Trophoblast cell (in vitro differentiated cells and primary cell): ENCODE results near the gene SYT3.

Experiments
- DNase-seq, 2 donors: peaks; one replicate each; pipeline ENCODE4 v3.0.0-alpha.2; 2016
- H2AFZ ChIP-seq: 2 replicates; pipeline ENCODE4 v1.6.1; 2013; ENCODE audit warnings: low read length, moderate library complexity, mild to moderate bottlenecking; ENCODE audit not compliant: insufficient read depth, poor library complexity
- H2AK5ac ChIP-seq: 2 replicates; pipeline ENCODE4 v1.6.1; 2013; ENCODE audit warnings: mild to moderate bottlenecking, low read length
- H2BK120ac ChIP-seq: 2 replicates; pipeline ENCODE4 v1.6.1; 2013; ENCODE audit warnings: low read length, mild to moderate bottlenecking, moderate library complexity; ENCODE audit not compliant: insufficient read depth, poor library complexity
- H2BK12ac ChIP-seq: 2 replicates; pipeline ENCODE4 v1.6.1; 2013; ENCODE audit warnings: mild to moderate bottlenecking, low read length, moderate library complexity
- H2BK5ac ChIP-seq: 2 replicates; pipeline ENCODE4 v1.6.1; 2013; ENCODE audit warnings: low read length, low read depth, moderate library complexity, mild to moderate bottlenecking; ENCODE audit not compliant: poor library complexity
- H3K14ac ChIP-seq: 2 replicates; pipeline ENCODE4 v1.6.1; 2013; ENCODE audit warnings: mild to moderate bottlenecking, low read length
- H3K18ac ChIP-seq: 2 replicates; pipeline ENCODE4 v1.6.1; 2013; ENCODE audit warnings: mild to moderate bottlenecking, low read length
- H3K23ac ChIP-seq: 2 replicates; pipeline ENCODE4 v1.6.1; 2013; ENCODE audit warnings: low read length
- H3K27ac ChIP-seq: 2 replicates; pipeline ENCODE4 v1.5.1; 2013; ENCODE audit warnings: low read depth, mild to moderate bottlenecking, inconsistent platforms, low read length, moderate library complexity
- H3K27me3 ChIP-seq: 2 replicates; pipeline ENCODE4 v1.6.1; 2013; ENCODE audit warnings: inconsistent platforms, mild to moderate bottlenecking, low read length, moderate library complexity; ENCODE audit not compliant: insufficient read depth
- H3K36me3 ChIP-seq, 2 experiments: 1 replicate in 1 of 2; 2 replicates in 1 of 2; pipeline ENCODE4 v1.6.1; 2013; ENCODE audit warnings: low read length in 2 of 2, mild to moderate bottlenecking in 2 of 2, moderate library complexity in 1 of 2; ENCODE audit not compliant: insufficient read depth in 2 of 2, control insufficient read depth in 1 of 2
- H3K4ac ChIP-seq: 2 replicates; pipeline ENCODE4 v1.6.1; 2013; ENCODE audit warnings: low read depth, mild to moderate bottlenecking, low read length, moderate library complexity
- H3K4me1 ChIP-seq, 2 experiments: 1 replicate in 1 of 2; 2 replicates in 1 of 2; pipeline ENCODE4 v1.6.1; 2013; ENCODE audit warnings: low read length in 2 of 2, mild to moderate bottlenecking in 2 of 2, moderate library complexity in 1 of 2; ENCODE audit not compliant: insufficient read depth in 2 of 2, control insufficient read depth in 1 of 2
- H3K4me2 ChIP-seq: 2 replicates; pipeline ENCODE4 v1.6.1; 2013; ENCODE audit warnings: inconsistent platforms, mild to moderate bottlenecking, low read length, moderate library complexity
- H3K4me3 ChIP-seq: 2 replicates; pipeline ENCODE4 v1.5.1; 2013; ENCODE audit warnings: mild to moderate bottlenecking, low read depth, low read length, inconsistent platforms
- H3K79me1 ChIP-seq: one replicate; pipeline ENCODE4 v1.6.1; 2013; ENCODE audit warnings: low read length
- H3K79me2 ChIP-seq: 2 replicates; pipeline ENCODE4 v1.6.1; 2013; ENCODE audit warnings: low read length, mild to moderate bottlenecking; ENCODE audit not compliant: control insufficient read depth, insufficient read depth, poor library complexity
- H3K9ac ChIP-seq: 2 replicates; pipeline ENCODE4 v1.6.1; 2013; ENCODE audit warnings: mild to moderate bottlenecking, low read length
- H3K9me3 ChIP-seq: 2 replicates; pipeline ENCODE4 v1.6.1; 2013; ENCODE audit warnings: low read depth, mild to moderate bottlenecking, control low read depth, inconsistent platforms, low read length; ENCODE audit not compliant: insufficient read depth
- H4K12ac ChIP-seq: 2 replicates; pipeline ENCODE4 v1.6.1; 2013; ENCODE audit warnings: low read depth, mild to moderate bottlenecking, low read length, moderate library complexity
- H4K8ac ChIP-seq: 2 replicates; pipeline ENCODE4 v1.6.1; 2013; ENCODE audit warnings: low read depth, mild to moderate bottlenecking, low read length, moderate library complexity
- H4K91ac ChIP-seq: one replicate; pipeline ENCODE4 v1.6.1; 2013; ENCODE audit warnings: low read depth, mild to moderate bottlenecking, low read length, moderate library complexity
- WGBS: extraction: QIAGEN DNeasy Blood & Tissue Kit; methylation state at CpG from one replicate; pipeline ENCODE4 v1.1.7; 2013; ENCODE audit warnings: missing lambda C conversion rate; ENCODE audit not compliant: insufficient read length, insufficient coverage; ENCODE audit errors: extremely low coverage; 5-methylcytosine and 5-hydroxymethylcytosine counted together

The SYT3 gene

DNA sequence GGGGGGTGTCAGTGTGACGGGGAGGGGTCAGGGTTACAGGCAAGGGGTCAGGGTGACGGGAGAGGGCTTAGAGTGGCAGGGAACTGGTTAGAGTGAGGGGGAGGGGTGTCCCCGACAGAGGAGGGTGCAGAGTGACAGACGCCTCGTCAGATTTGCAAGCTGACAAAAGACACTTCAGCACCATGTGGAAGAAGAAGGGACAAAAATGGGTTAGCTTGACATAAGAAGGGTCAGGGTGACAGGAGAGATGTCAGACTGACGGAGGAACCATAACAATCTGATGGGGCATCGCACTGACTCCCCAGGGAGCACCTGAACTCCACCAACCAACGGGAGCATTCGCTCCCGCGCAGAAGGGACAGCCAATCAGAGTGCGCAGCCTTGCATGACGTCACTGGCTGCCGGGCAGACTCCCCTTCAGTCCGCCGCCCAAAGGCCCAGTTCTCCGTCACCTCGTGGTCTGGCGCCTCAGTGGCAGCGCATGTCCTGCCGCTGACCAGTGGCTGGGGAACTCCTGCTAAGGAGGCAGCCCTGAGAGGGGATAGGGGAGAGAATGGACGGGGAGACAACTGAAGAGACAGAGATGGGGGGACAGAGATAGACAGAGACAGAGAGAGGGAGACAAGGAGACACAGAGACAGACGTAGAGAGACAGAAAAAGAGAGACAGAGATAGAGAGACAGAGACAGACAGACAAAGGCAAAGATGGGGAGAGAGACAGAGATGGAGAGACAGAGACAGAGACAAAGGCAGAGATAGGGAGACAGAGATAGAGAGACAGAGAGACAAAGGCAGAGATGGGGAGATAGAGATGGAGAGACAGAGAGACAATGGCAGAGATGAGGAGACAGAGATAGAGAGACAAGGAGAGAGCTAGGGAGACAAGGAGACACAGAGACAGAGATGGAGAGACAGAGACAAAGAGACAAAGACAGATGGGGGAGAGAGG, 39.8 kb upstream of the SYT3 start:
- Histone ChIP-seq H3K23ac (no peak overlapping the region), H3K36me3 (no peaks in the 10 kb centered on the region), H3K4me3 (no peak overlapping the region), H3K4me2 (no peak overlapping the region), H3K14ac (no peak overlapping the region), H4K8ac (no peak overlapping the region), H3K9me3 (peaks cover 3% of the 10 kb centered on the region), H2AFZ (no peak overlapping the region), H3K27ac (no peak overlapping the region), H3K18ac (no peak overlapping the region), H4K12ac (no peak overlapping the region), H3K9ac (no peak overlapping the region), H3K4ac (no peak overlapping the region), H2BK12ac (no peak overlapping the region), H2BK120ac (no peak overlapping the region), H2BK5ac (no peak overlapping the region), H3K27me3 (peaks cover 5% of the 10 kb centered on the region), H4K91ac (no peak overlapping the region), H2AK5ac (no peak overlapping the region), H3K4me1 (no peaks in the 10 kb centered on the region), H3K79me1 (no peaks in the 10 kb centered on the region), H3K79me2 (no peaks in the 10 kb centered on the region)
- no CpG with 5 or more reads among the region's 23 CpGs for WGBS
- peak; percentile 23 to 64 for DNase-seq

DNA sequence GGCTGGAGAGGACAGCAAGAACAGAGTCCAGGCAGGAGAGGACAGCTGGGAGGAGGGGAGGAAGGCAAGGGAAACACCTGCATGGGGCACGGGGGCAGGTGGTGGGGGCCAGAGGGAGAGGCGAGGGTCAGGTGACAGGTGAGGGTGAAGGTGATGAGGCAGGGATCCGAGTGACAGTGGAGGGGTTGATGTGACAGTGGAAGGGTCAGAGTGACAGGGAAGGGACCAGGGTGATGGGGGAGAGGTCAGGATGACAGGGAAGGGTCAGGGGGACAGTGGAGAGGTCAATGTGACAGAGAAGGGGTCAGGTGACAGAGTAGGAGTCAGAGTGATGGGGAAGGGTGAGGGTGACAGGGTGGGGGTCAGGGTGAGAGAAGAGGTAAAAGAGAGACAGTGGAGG, 38.6 kb upstream of the SYT3 start:
- H3K4me1 ChIP-seq: no peaks in the 10 kb centered on the region
- H4K91ac ChIP-seq: no peak overlapping the region
- H2BK12ac ChIP-seq: no peak overlapping the region
- no peak overlapping the region for H3K18ac ChIP-seq
- no peak overlapping the region for H2AFZ ChIP-seq
- no peak overlapping the region for H4K8ac ChIP-seq
- H3K27me3 ChIP-seq: peaks cover 2% of the 10 kb centered on the region
- H3K4ac ChIP-seq: no peak overlapping the region
- H3K27ac ChIP-seq: no peak overlapping the region
- H2BK5ac ChIP-seq: no peak overlapping the region
- no peak overlapping the region for H3K4me3 ChIP-seq
- no peak overlapping the region for H3K14ac ChIP-seq
- no peak overlapping the region for H4K12ac ChIP-seq
- H3K36me3 ChIP-seq: no peaks in the 10 kb centered on the region
- H3K23ac ChIP-seq: no peak overlapping the region
- no peak for DNase-seq
- H3K4me2 ChIP-seq: no peak overlapping the region
- no peak overlapping the region for H2AK5ac ChIP-seq
- H3K79me1 ChIP-seq: no peaks in the 10 kb centered on the region
- peaks cover 3% of the 10 kb centered on the region for H3K9me3 ChIP-seq
- no peaks in the 10 kb centered on the region for H3K79me2 ChIP-seq
- no peak overlapping the region for H2BK120ac ChIP-seq
- no peak overlapping the region for H3K9ac ChIP-seq
- no CpG with 5 or more reads among the region's 3 CpGs for WGBS

DNA sequence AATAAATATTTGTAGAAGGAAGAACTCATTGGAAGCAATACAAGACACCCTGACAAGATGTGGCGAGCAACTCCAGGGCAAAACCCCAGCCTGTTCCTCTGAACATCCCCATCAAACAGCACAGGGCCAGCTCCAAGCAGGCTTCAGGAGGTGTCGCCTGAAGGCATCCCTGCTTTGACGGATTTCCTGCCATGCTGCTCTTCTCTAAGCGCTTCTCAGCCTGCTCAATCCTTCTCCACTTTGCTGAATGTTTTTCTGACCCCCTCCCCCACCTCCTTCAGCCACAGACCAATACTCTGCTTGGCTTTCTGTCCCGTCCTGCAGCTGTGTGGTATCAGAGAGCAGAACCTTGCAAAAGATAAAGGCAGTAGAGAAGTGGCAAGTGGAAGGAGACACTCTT, 38.0 kb upstream of the SYT3 start:
- Histone ChIP-seq H3K36me3 (no peaks in the 10 kb centered on the region), H3K23ac (no peak overlapping the region), H3K9me3 (peaks cover 3% of the 10 kb centered on the region), H2AK5ac (no peak overlapping the region), H4K91ac (no peak overlapping the region), H4K12ac (no peak overlapping the region), H3K79me1 (no peaks in the 10 kb centered on the region), H2BK120ac (no peak overlapping the region), H3K9ac (no peak overlapping the region), H3K4me3 (no peak overlapping the region), H3K27me3 (peaks cover 2% of the 10 kb centered on the region), H3K4ac (no peak overlapping the region), H4K8ac (no peak overlapping the region), H3K4me1 (no peaks in the 10 kb centered on the region), H3K4me2 (no peak overlapping the region), H3K14ac (no peak overlapping the region), H2BK12ac (no peak overlapping the region), H2AFZ (no peak overlapping the region), H2BK5ac (no peak overlapping the region), H3K18ac (no peak overlapping the region), H3K27ac (no peak overlapping the region), H3K79me2 (no peaks in the 10 kb centered on the region)
- no CpG with 5 or more reads among the region's 5 CpGs for whole genome bisulfite sequencing
- DNase-seq: no peak

DNA sequence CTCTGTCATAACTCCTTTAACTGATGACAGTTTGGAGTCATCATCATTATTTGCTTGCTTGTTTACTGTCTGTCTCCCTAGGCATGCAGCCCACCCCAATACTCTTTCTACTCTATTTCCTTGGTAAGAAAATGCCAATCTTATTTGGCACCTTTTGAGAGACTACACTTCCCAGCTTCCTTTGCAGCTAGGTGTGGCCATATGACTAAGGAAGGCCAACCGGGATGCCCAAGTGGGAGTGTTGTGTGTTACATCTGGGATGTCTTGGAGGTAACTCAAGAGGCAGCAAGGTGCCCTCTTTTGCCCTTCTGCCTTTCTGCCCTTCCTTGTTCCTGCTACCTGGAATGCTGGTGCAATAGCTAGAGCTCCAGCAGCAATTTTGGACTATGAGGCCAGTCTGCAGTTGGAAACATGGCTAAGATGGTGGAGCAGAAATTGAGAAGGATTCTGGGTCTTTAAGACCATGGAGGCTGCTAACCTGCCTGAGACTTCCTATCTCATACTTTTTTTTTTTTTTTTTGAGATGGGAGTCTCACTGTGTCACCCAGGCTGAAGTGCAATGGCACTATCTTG, 37.0 kb upstream of the SYT3 start:
- DNase-seq: no peak
- H4K91ac ChIP-seq: no peak overlapping the region
- WGBS: no CpG with 5 or more reads among the region's 1 CpG

More for the DNA sequence above, 37.0 kb upstream of the SYT3 start:
- Histone ChIP-seq H3K36me3 (no peaks in the 10 kb centered on the region), H2AK5ac (no peak overlapping the region), H3K4me2 (no peak overlapping the region), H3K27me3 (peaks cover 2% of the 10 kb centered on the region), H3K4ac (no peak overlapping the region), H2BK12ac (no peak overlapping the region), H4K8ac (no peak overlapping the region), H3K9ac (no peak overlapping the region), H3K27ac (no peak overlapping the region), H2AFZ (no peak overlapping the region), H2BK120ac (no peak overlapping the region), H2BK5ac (no peak overlapping the region), H3K79me2 (no peaks in the 10 kb centered on the region), H3K18ac (no peak overlapping the region), H4K12ac (no peak overlapping the region), H3K14ac (no peak overlapping the region), H3K4me1 (no peaks in the 10 kb centered on the region), H3K23ac (no peak overlapping the region), H3K79me1 (no peaks in the 10 kb centered on the region), H3K9me3 (peaks cover 3% of the 10 kb centered on the region), H3K4me3 (no peak overlapping the region)
